H1 (cell line): ENCODE data around the gene GMPR. TPM values are rescaled to one million over a fixed set of nuclear protein-coding genes. Genes with fewer than 3 reads are reported as not detected.

Experiments used
- CTCF ChIA-PET: fragments of 300-600 bp; sonication (Branson Sonifier 250); formaldehyde crosslinking; loops from one replicate; lab custom pipeline; 2021; ENCODE audit not compliant: partially characterized antibody; lab: Charles Lee
- POLR2A ChIA-PET: fragments of 300-600 bp; sonication (Branson Sonifier 250); formaldehyde crosslinking; loops from one replicate; lab custom pipeline; 2021; ENCODE audit warnings: inconsistent platforms; ENCODE audit not compliant: partially characterized antibody; lab: Charles Lee
- DNase-seq, 2 experiments: peaks; one replicate each; pipeline versions ENCODE4 v3.0.0 to v3.0.0-alpha.2; 2010 to 2022; ENCODE audit warnings: low spot score in 2 of 2, low read depth in 1 of 2, mixed read lengths in 1 of 2
- FAIRE-seq: peaks from 2 replicates; lab custom pipeline; 2011; peaks lifted over from hg19 to GRCh38; lab: Jason Lieb, UNC
- H2AFZ ChIP-seq: 2 replicates; pipeline ENCODE4 v1.8.1; 2012; ENCODE audit warnings: low read length, inconsistent platforms
- H2AK5ac ChIP-seq: 2 replicates; pipeline ENCODE4 v1.6.1; 2013; ENCODE audit warnings: low read depth, low read length
- H2BK120ac ChIP-seq: replicated peaks from 2 replicates; pipeline ENCODE3; 2013; ENCODE audit warnings: low read depth, low read length, inconsistent platforms
- H2BK12ac ChIP-seq: 2 replicates; pipeline ENCODE4 v1.6.1; 2013; ENCODE audit warnings: low read depth, low read length
- H2BK15ac ChIP-seq: 2 replicates; pipeline ENCODE4 v1.6.1; 2013; ENCODE audit warnings: low read length
- H2BK20ac ChIP-seq: 2 replicates; pipeline ENCODE4 v1.6.1; 2013; ENCODE audit warnings: low read length
- H2BK5ac ChIP-seq: 2 replicates; pipeline ENCODE4 v1.6.1; 2013; ENCODE audit warnings: low read depth, low read length
- H3K14ac ChIP-seq: 2 replicates; pipeline ENCODE4 v1.6.1; 2013; ENCODE audit warnings: inconsistent platforms; ENCODE audit not compliant: insufficient read length
- H3K18ac ChIP-seq: 2 replicates; pipeline ENCODE4 v1.6.1; 2013; ENCODE audit warnings: low read length; ENCODE audit errors: extremely low read depth
- H3K23ac ChIP-seq: 2 replicates; pipeline ENCODE4 v1.6.1; 2013; ENCODE audit warnings: inconsistent platforms; ENCODE audit not compliant: insufficient read length
- H3K23me2 ChIP-seq: 2 replicates; pipeline ENCODE4 v1.6.1; 2013; ENCODE audit warnings: low read depth, low read length
- H3K27ac ChIP-seq: 2 replicates; pipeline ENCODE4 v1.6.1; 2011; ENCODE audit warnings: low read depth, low read length, inconsistent platforms
- H3K27me3 ChIP-seq, 4 experiments: replicated peaks in 1 of 4; 1 replicate in 1 of 4; 2 replicates in 3 of 4; pipeline versions ENCODE4 v1.6.1 to v1.8.1; 2011 to 2013; ENCODE audit warnings: low read length in 3 of 4, mild to moderate bottlenecking in 3 of 4, inconsistent platforms in 2 of 4, mixed read lengths in 2 of 4, moderate library complexity in 1 of 4; ENCODE audit not compliant: control insufficient read depth in 3 of 4, insufficient read depth in 3 of 4; ENCODE audit errors: extremely low read depth in 1 of 4
- H3K36me3 ChIP-seq, 4 experiments: 2 replicates each; pipeline versions ENCODE4 v1.6.1 to v1.8.1; 2011 to 2013; ENCODE audit warnings: mild to moderate bottlenecking in 4 of 4, low read length in 3 of 4, moderate library complexity in 2 of 4, control low read depth in 1 of 4, inconsistent platforms in 1 of 4; ENCODE audit not compliant: insufficient read depth in 4 of 4, control insufficient read depth in 2 of 4
- H3K4ac ChIP-seq: replicated peaks from 2 replicates; pipeline ENCODE3; 2013; ENCODE audit warnings: low read length, low read depth, mixed read lengths, inconsistent platforms; ENCODE audit not compliant: insufficient read length
- H3K4me1 ChIP-seq, 4 experiments: replicated peaks in 1 of 4; 1 replicate in 1 of 4; 2 replicates in 3 of 4; pipeline versions ENCODE4 v1.6.1 to v1.8.1; 2011 to 2013; ENCODE audit warnings: low read length in 3 of 4, inconsistent platforms in 2 of 4, mixed read lengths in 1 of 4; ENCODE audit not compliant: insufficient read depth in 4 of 4, control insufficient read depth in 3 of 4
- H3K4me2 ChIP-seq, 2 experiments: 2 replicates each; pipeline versions ENCODE4 v1.6.1 to v1.8.1; 2011 to 2013; ENCODE audit warnings: low read depth in 2 of 2, low read length in 2 of 2, control low read depth in 1 of 2, inconsistent platforms in 1 of 2, mild to moderate bottlenecking in 1 of 2; ENCODE audit not compliant: insufficient read depth in 1 of 2
- H3K4me3 ChIP-seq, 4 experiments: fragments of 200-600, 300-600 bp in 1 of 4; sonication (generic), shearing (Covaris generic), sonication (Bioruptor Twin) in 1 of 4; 2 replicates each; pipeline versions ENCODE4 v1.5.1 to v1.8.1; 2011 to 2016; ENCODE audit warnings: low read length in 4 of 4, low read depth in 3 of 4, control low read depth in 2 of 4, inconsistent platforms in 2 of 4, mild to moderate bottlenecking in 2 of 4, mixed read lengths in 1 of 4, moderate library complexity in 1 of 4; ENCODE audit not compliant: insufficient read depth in 2 of 4; ENCODE audit errors: extremely low read depth in 1 of 4
- H3K56ac ChIP-seq: replicated peaks from 2 replicates; pipeline ENCODE3; 2013; ENCODE audit warnings: low read depth, mild to moderate bottlenecking, mixed read lengths, low read length, inconsistent platforms; ENCODE audit not compliant: insufficient read length
- H3K79me1 ChIP-seq: 2 replicates; pipeline ENCODE4 v1.6.1; 2013; ENCODE audit warnings: low read depth, low read length, control low read depth
- H3K79me2 ChIP-seq, 2 experiments: 2 replicates each; pipeline versions ENCODE4 v1.6.1 to v1.8.1; 2012 to 2013; ENCODE audit warnings: low read length in 2 of 2, mild to moderate bottlenecking in 2 of 2, inconsistent platforms in 1 of 2; ENCODE audit not compliant: insufficient read depth in 2 of 2, control insufficient read depth in 1 of 2
- H3K9ac ChIP-seq, 4 experiments: replicated peaks in 1 of 4; 1 replicate in 1 of 4; 2 replicates in 3 of 4; pipeline versions ENCODE4 v1.6.1 to v1.8.1; 2011 to 2013; ENCODE audit warnings: low read depth in 3 of 4, low read length in 3 of 4, control low read depth in 2 of 4, mild to moderate bottlenecking in 2 of 4, moderate library complexity in 2 of 4, inconsistent platforms in 1 of 4; ENCODE audit errors: extremely low read depth in 1 of 4
- H3K9me3 ChIP-seq, 2 experiments: 2 replicates each; pipeline versions ENCODE4 v1.6.1 to v1.8.1; 2012 to 2013; ENCODE audit warnings: mild to moderate bottlenecking in 2 of 2, moderate library complexity in 2 of 2, control low read depth in 1 of 2, inconsistent platforms in 1 of 2, low read depth in 1 of 2, low read length in 1 of 2, mixed read lengths in 1 of 2; ENCODE audit not compliant: insufficient read depth in 2 of 2
- H4K20me1 ChIP-seq, 2 experiments: replicated peaks in 1 of 2; 2 replicates each; pipeline versions ENCODE3 to v1.8.1; 2011 to 2013; ENCODE audit warnings: inconsistent platforms in 2 of 2, low read length in 2 of 2, mild to moderate bottlenecking in 1 of 2; ENCODE audit not compliant: insufficient read depth in 2 of 2, control insufficient read depth in 1 of 2
- H4K5ac ChIP-seq: 2 replicates; pipeline ENCODE4 v1.6.1; 2013; ENCODE audit warnings: low read length, low read depth, mixed read lengths, inconsistent platforms; ENCODE audit not compliant: insufficient read length
- H4K8ac ChIP-seq: 2 replicates; pipeline ENCODE4 v1.8.0; 2013; ENCODE audit warnings: mild to moderate bottlenecking, moderate library complexity, low read length, inconsistent platforms; ENCODE audit not compliant: insufficient read depth; ENCODE audit errors: extremely low read depth
- H4K91ac ChIP-seq: replicated peaks from 2 replicates; pipeline ENCODE3; 2013; ENCODE audit warnings: low read length, mixed read lengths, inconsistent platforms; ENCODE audit not compliant: insufficient read length
- BCL11A ChIP-seq, 2 experiments: IDR thresholded peaks; one replicate each; pipeline ENCODE4 v1.6.1; 2011; ENCODE audit warnings: low read depth in 2 of 2, low read length in 2 of 2, mild to moderate bottlenecking in 2 of 2
- CBX5 ChIP-seq: fragments of 300-800, 300-1000 bp; sonication (generic); IDR thresholded peaks from 2 replicates; pipeline ENCODE4 v1.7.1; 2016; ENCODE audit warnings: antibody characterized with exemption, low read length, low read depth
- EP300 ChIP-seq, 2 experiments: IDR thresholded peaks; 1 replicate in 1 of 2; 2 replicates in 1 of 2; pipeline ENCODE4 v1.6.1; 2011 to 2012; ENCODE audit warnings: low read depth in 2 of 2, low read length in 2 of 2, mild to moderate bottlenecking in 2 of 2, borderline replicate concordance in 1 of 2, inconsistent platforms in 1 of 2, moderate library complexity in 1 of 2
- KDM1A ChIP-seq: fragments of 200-600, 300-600 bp; sonication (generic); IDR thresholded peaks from 2 replicates; pipeline ENCODE4 v1.7.1; 2016; ENCODE audit warnings: mild to moderate bottlenecking, low read length, borderline replicate concordance
- RNF2 ChIP-seq: fragments of 200-900, 300-1000 bp; sonication (generic); IDR thresholded peaks from 2 replicates; pipeline ENCODE4 v1.7.1; 2016; ENCODE audit warnings: borderline replicate concordance, low read depth, mild to moderate bottlenecking, antibody characterized with exemption, low read length; ENCODE audit not compliant: poor library complexity, severe bottlenecking; ENCODE audit errors: missing control alignments
- RXRA ChIP-seq: IDR thresholded peaks from 2 replicates; pipeline ENCODE4 v1.6.1; 2011; ENCODE audit warnings: low read depth, mild to moderate bottlenecking, low read length, moderate library complexity; ENCODE audit not compliant: insufficient read depth
- TCF12 ChIP-seq: IDR thresholded peaks from 2 replicates; pipeline ENCODE4 v1.6.1; 2011; ENCODE audit warnings: low read depth, mild to moderate bottlenecking, low read length
- YY1 ChIP-seq: IDR thresholded peaks from 2 replicates; pipeline ENCODE4 v1.6.1; 2011; ENCODE audit warnings: low read depth, mild to moderate bottlenecking, low read length
- WGBS, 2 experiments: shearing (Covaris generic) in 1 of 2; methylation state at CpG; one replicate each; pipeline versions ENCODE4 v1.1.6 to v1.1.7; 2013 to 2015; ENCODE audit warnings: low lambda C conversion rate in 2 of 2, mixed read lengths in 2 of 2, inconsistent platforms in 1 of 2, low coverage in 1 of 2, missing lambda C conversion rate in 1 of 2; ENCODE audit not compliant: insufficient replicate concordance in 2 of 2, insufficient coverage in 1 of 2, insufficient read length in 1 of 2; ENCODE audit errors: extremely low coverage in 1 of 2, missing lambda C conversion rate in 1 of 2; 5-methylcytosine and 5-hydroxymethylcytosine counted together
- polyA plus RNA-seq, 7 experiments: library from polyadenylated mRNA; depleted of rRNA in 3 of 7; stranded (reverse) in 5 of 7; unstranded in 2 of 7; fragments of >200 nt in 5 of 7; fragments of 200-250 nt in 2 of 7; gene quantifications; 1 replicate in 5 of 7; 2 replicates in 1 of 7; 4 replicates in 1 of 7; pipeline versions ENCODE4 v1.2.1 to v1.2.3, GENCODE V29; 2011 to 2013; ENCODE audit warnings: missing spikeins in 2 of 7, mixed read lengths in 2 of 7
- total RNA-seq: library from RNA; stranded (reverse); fragmentation: NEBNext Ultra II Directional; extraction: Animal tissue kit (Norgen Biotek cat#: 25700); gene quantifications from 2 replicates; pipeline ENCODE4 v1.2.1, GENCODE V29; 2021
- TF ChIP-seq, protein P1 (sequence below): IDR thresholded peaks from 2 replicates; pipeline ENCODE4 v1.6.1; 2011; ENCODE audit warnings: low read depth, mild to moderate bottlenecking, low read length; ENCODE audit not compliant: insufficient read depth

The GMPR gene
- total and polyA plus RNA-seq, 2 of the 8 experiments (the other 6 are each of a cell fraction or from before 2014, with no cell fraction given), result 0.99 to 1.2 TPM

GRCh38 chr6:16324184-16324583 lies 85.8 kb downstream of the GMPR start:
- POLR2A ChIA-PET, result interaction anchor here (1.0 kb wide), 1 partner anchor 58 kb away, joined by 3 read pairs; no protein-coding TSS in a partner anchor
- H2AK5ac ChIP-seq, result no peak overlapping the region
- no peak overlapping the region for H3K9ac ChIP-seq
- H2BK15ac ChIP-seq, result no peak overlapping the region
- no peak overlapping the region for H3K18ac ChIP-seq
- H3K23ac ChIP-seq, result no peak overlapping the region
- no peak overlapping the region for H3K4me3 ChIP-seq
- 91% methylated on average over 2 of the region's 2 CpGs; no CpG with 5 or more reads in 1 of the 2 experiments for WGBS, 2 experiments
- H3K4me2 ChIP-seq, result peak overlapping the region in 1 of 2 experiments; percentile 43; a peak in 1 of 4 replicates
- H2BK20ac ChIP-seq, result no peak overlapping the region
- H4K8ac ChIP-seq, result no peak overlapping the region
- no peaks in the 10 kb centered on the region; a peak in 1 of 4 replicates for H3K9me3 ChIP-seq
- no peak overlapping the region for H3K14ac ChIP-seq
- no peak overlapping the region for H3K4ac ChIP-seq
- no peak overlapping the region for H3K27ac ChIP-seq
- no peak for TF ChIP-seq CBX5
- TF ChIP-seq KDM1A, result no peak
- TF ChIP-seq, protein P1, sequence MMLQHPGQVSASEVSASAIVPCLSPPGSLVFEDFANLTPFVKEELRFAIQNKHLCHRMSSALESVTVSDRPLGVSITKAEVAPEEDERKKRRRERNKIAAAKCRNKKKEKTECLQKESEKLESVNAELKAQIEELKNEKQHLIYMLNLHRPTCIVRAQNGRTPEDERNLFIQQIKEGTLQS, result no peak
- no peak for TF ChIP-seq RXRA
- TF ChIP-seq TCF12, result no peak
- TF ChIP-seq YY1, result no peak
- no peak for TF ChIP-seq EP300 (IDR thresholded peaks at IDR 0.05; ENCODE audit: borderline replicate concordance in 1 of 2, low read depth in 2 of 2, low read length in 2 of 2)
- no peak for TF ChIP-seq RNF2
- no peak for TF ChIP-seq BCL11A (IDR thresholded peaks at IDR 0.05; ENCODE audit: low read depth in 2 of 2, low read length in 2 of 2)
- H3K4me1 ChIP-seq, result peaks cover 6 to 14% (median 12%) of the 10 kb centered on the region in 4 experiments
- H3K27me3 ChIP-seq, result no peaks in the 10 kb centered on the region
- no peak overlapping the region for H2BK5ac ChIP-seq
- no peak for FAIRE-seq
- no peak overlapping the region for H2BK120ac ChIP-seq
- no peaks in the 10 kb centered on the region for H3K36me3 ChIP-seq
- H3K79me1 ChIP-seq, result no peaks in the 10 kb centered on the region; the same call in 1 of the 2 replicates
- no peak for DNase-seq
- no peak overlapping the region for H3K56ac ChIP-seq
- CTCF ChIA-PET, result interaction anchor here (0.5 to 1.9 kb wide), 7 partner anchors 8 to 125 kb away, joined by 3 to 5 read pairs (median 3); no protein-coding TSS in a partner anchor
- H3K23me2 ChIP-seq, result no peaks in the 10 kb centered on the region
- no peak overlapping the region for H2AFZ ChIP-seq
- no peaks in the 10 kb centered on the region for H3K79me2 ChIP-seq
- no peak overlapping the region for H4K91ac ChIP-seq
- peaks cover 0 to 2% of the 10 kb centered on the region in 2 experiments for H4K20me1 ChIP-seq
- H2BK12ac ChIP-seq, result no peak overlapping the region
- H4K5ac ChIP-seq, result no peak overlapping the region
